ENCODE results near the gene POC5.

The POC5 gene

GRCh38 chr5:75637949-75638348 is 79.3 kb downstream of the POC5 start:
- Histone ChIP-seq H3K36me3 (ENCODE audit: control insufficient read depth, insufficient read depth, low read length) (no peaks in the 10 kb centered on the region), H3K9me3 (ENCODE audit: control insufficient read depth, insufficient read depth, low read length) (no peaks in the 10 kb centered on the region), H3K27ac (ENCODE audit: low read depth, low read length) (no peak overlapping the region), H3K9ac (ENCODE audit: low read depth, low read length) (no peak overlapping the region), H3K27me3 (ENCODE audit: control insufficient read depth, insufficient read depth, low read length) (no peaks in the 10 kb centered on the region), H3K4me3 (ENCODE audit: low read depth, low read length) (no peak overlapping the region), H3K4me1 (ENCODE audit: control insufficient read depth, insufficient read depth, low read length) (no peaks in the 10 kb centered on the region)

GRCh38 chr5:75632321-75632720 is 84.9 kb downstream of the POC5 start:
- Histone ChIP-seq H3K36me3 (ENCODE audit: control insufficient read depth, insufficient read depth, low read length) (no peaks in the 10 kb centered on the region), H3K4me1 (ENCODE audit: control insufficient read depth, insufficient read depth, low read length) (no peaks in the 10 kb centered on the region), H3K4me3 (ENCODE audit: low read depth, low read length) (no peak overlapping the region), H3K9ac (ENCODE audit: low read depth, low read length) (no peak overlapping the region), H3K9me3 (ENCODE audit: control insufficient read depth, insufficient read depth, low read length) (no peaks in the 10 kb centered on the region), H3K27ac (ENCODE audit: low read depth, low read length) (no peak overlapping the region), H3K27me3 (ENCODE audit: control insufficient read depth, insufficient read depth, low read length) (no peaks in the 10 kb centered on the region)

- no peak overlapping the region for H3K4me3 ChIP-seq (ENCODE audit: low read depth, low read length)
These were observed 86.4 kb downstream of the POC5 start for GRCh38 chr5:75630875-75631274.

GRCh38 chr5:75627801-75628200 is 89.4 kb downstream of the POC5 start:
- no peak overlapping the region for H3K27ac ChIP-seq (ENCODE audit: low read depth, low read length)
- no peak overlapping the region for H3K4me3 ChIP-seq (ENCODE audit: low read depth, low read length)
- no peaks in the 10 kb centered on the region for H3K36me3 ChIP-seq (ENCODE audit: control insufficient read depth, insufficient read depth, low read length)
- H3K27me3 ChIP-seq (ENCODE audit: control insufficient read depth, insufficient read depth, low read length), result no peaks in the 10 kb centered on the region
- H3K9ac ChIP-seq (ENCODE audit: low read depth, low read length), result no peak overlapping the region
- H3K9me3 ChIP-seq (ENCODE audit: control insufficient read depth, insufficient read depth, low read length), result no peaks in the 10 kb centered on the region
- no peaks in the 10 kb centered on the region for H3K4me1 ChIP-seq (ENCODE audit: control insufficient read depth, insufficient read depth, low read length)

More at GRCh38 chr5:75630875-75631274, 86.4 kb downstream of the POC5 start:
- H3K36me3 ChIP-seq (ENCODE audit: control insufficient read depth, insufficient read depth, low read length), result no peaks in the 10 kb centered on the region
- no peak overlapping the region for H3K9ac ChIP-seq (ENCODE audit: low read depth, low read length)
- H3K27me3 ChIP-seq (ENCODE audit: control insufficient read depth, insufficient read depth, low read length), result no peaks in the 10 kb centered on the region
- no peak overlapping the region for H3K27ac ChIP-seq (ENCODE audit: low read depth, low read length)
- H3K9me3 ChIP-seq (ENCODE audit: control insufficient read depth, insufficient read depth, low read length), result no peaks in the 10 kb centered on the region
- no peaks in the 10 kb centered on the region for H3K4me1 ChIP-seq (ENCODE audit: control insufficient read depth, insufficient read depth, low read length)

GRCh38 chr5:75626959-75627358 is 90.3 kb downstream of the POC5 start:
- Histone ChIP-seq H3K27me3 (ENCODE audit: control insufficient read depth, insufficient read depth, low read length) (no peaks in the 10 kb centered on the region), H3K4me3 (ENCODE audit: low read depth, low read length) (no peak overlapping the region), H3K36me3 (ENCODE audit: control insufficient read depth, insufficient read depth, low read length) (no peaks in the 10 kb centered on the region), H3K27ac (ENCODE audit: low read depth, low read length) (no peak overlapping the region), H3K9ac (ENCODE audit: low read depth, low read length) (no peak overlapping the region), H3K4me1 (ENCODE audit: control insufficient read depth, insufficient read depth, low read length) (no peaks in the 10 kb centered on the region), H3K9me3 (ENCODE audit: control insufficient read depth, insufficient read depth, low read length) (no peaks in the 10 kb centered on the region)
